Mesothelial cell of epicardium (in vitro differentiated cells): Measurements from ENCODE around the gene MEIS2. TPM values are rescaled to one million over a fixed set of nuclear protein-coding genes. Genes with fewer than 3 reads are reported as not detected.
A peak's percentile ranks its signal among the peaks of the same experiment; 100 is the strongest.

Experiments
- DNase-seq, 2 experiments: peaks; one replicate each; pipeline ENCODE4 v3.0.0; 2021; ENCODE audit warnings: low spot score in 2 of 2; ENCODE audit not compliant: unreplicated experiment in 2 of 2
- H3K27ac Mint-ChIP-seq: 2 replicates; pipeline ENCODE4 v1.8.0; 2021; ENCODE audit warnings: mixed read lengths
- H3K27me3 Mint-ChIP-seq: 2 replicates; pipeline ENCODE4 v1.8.0; 2021; ENCODE audit warnings: low read depth, mixed read lengths
- H3K36me3 Mint-ChIP-seq: 2 replicates; pipeline ENCODE4 v1.8.0; 2021; ENCODE audit warnings: mixed read lengths
- H3K4me1 Mint-ChIP-seq: 2 replicates; pipeline ENCODE4 v1.8.0; 2021; ENCODE audit warnings: mixed read lengths
- H3K4me3 Mint-ChIP-seq: 2 replicates; pipeline ENCODE4 v1.8.0; 2021; ENCODE audit warnings: mild to moderate bottlenecking, moderate library complexity, mixed read lengths
- H3K9me3 Mint-ChIP-seq: 2 replicates; pipeline ENCODE4 v1.8.0; 2021; ENCODE audit warnings: mixed read lengths
- total RNA-seq: library from RNA; stranded (reverse); gene quantifications from 3 replicates; pipeline ENCODE4 v1.2.1, GENCODE V29; 2021
- TF ChIP-seq, protein P1 (sequence below): fragments of 200-600 bp; sonication (generic); IDR thresholded peaks from one replicate; pipeline ENCODE4 v1.5.0; 2021; ENCODE audit warnings: antibody characterized with exemption; ENCODE audit not compliant: unreplicated experiment

The MEIS2 gene
- total RNA-seq, 1 donor from 2014 or later = 397 TPM

DNA sequence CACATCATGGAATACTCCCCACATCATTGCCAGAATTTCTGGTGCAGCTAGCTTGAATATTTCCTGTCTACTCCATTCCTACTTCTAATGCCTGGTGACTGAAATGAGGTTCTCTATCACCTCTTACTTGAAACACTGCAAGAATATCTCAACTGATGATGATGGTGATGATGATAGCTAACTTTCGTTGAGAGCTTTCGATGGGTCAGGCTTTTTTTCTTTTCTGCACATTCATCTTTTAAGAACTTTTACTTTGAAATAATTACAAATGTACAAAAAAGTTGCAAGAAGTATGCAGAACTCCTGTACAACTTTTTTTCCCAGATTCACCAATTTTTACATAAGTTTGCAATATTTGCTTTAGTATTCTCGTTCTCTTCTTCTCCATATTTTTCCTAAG is 233.5 kb downstream of the MEIS2 start:
- peaks cover 8% of the 10 kb centered on the region for H3K36me3 Mint-ChIP-seq
- H3K27me3 Mint-ChIP-seq = no peaks in the 10 kb centered on the region
- peak overlapping the region; percentile 45 for H3K27ac Mint-ChIP-seq
- TF ChIP-seq, protein P1, sequence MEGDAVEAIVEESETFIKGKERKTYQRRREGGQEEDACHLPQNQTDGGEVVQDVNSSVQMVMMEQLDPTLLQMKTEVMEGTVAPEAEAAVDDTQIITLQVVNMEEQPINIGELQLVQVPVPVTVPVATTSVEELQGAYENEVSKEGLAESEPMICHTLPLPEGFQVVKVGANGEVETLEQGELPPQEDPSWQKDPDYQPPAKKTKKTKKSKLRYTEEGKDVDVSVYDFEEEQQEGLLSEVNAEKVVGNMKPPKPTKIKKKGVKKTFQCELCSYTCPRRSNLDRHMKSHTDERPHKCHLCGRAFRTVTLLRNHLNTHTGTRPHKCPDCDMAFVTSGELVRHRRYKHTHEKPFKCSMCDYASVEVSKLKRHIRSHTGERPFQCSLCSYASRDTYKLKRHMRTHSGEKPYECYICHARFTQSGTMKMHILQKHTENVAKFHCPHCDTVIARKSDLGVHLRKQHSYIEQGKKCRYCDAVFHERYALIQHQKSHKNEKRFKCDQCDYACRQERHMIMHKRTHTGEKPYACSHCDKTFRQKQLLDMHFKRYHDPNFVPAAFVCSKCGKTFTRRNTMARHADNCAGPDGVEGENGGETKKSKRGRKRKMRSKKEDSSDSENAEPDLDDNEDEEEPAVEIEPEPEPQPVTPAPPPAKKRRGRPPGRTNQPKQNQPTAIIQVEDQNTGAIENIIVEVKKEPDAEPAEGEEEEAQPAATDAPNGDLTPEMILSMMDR = no peak
- no peak overlapping the region for H3K4me3 Mint-ChIP-seq
- H3K4me1 Mint-ChIP-seq = peaks cover 47% of the 10 kb centered on the region
- H3K9me3 Mint-ChIP-seq = peaks cover 3% of the 10 kb centered on the region
- no peak for DNase-seq

DNA sequence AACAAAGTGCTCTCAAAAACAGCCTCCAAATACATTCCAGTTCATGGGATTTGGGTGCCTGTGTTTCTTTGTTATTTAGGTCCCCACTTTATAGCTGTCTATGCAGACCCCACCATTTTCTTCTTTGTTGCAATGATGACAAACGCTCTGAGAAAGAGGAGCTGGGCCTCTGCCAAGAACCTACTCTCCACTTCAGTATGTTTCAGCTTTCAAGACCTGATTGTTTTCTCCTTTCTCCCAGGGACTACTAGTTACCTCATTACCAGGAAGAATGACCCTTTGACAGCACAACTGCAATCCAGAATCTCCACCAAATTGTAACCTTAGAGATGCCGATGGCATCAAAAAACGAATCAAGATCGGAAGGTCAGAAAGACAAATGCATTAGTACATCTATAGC is 236.8 kb downstream of the MEIS2 start:
- Mint-ChIP-seq H3K4me3 (peak overlapping the region; percentile 21), H3K27ac (peak overlapping the region; percentile 95), H3K27me3 (no peaks in the 10 kb centered on the region), H3K4me1 (peaks cover 49% of the 10 kb centered on the region), H3K9me3 (peaks cover 3% of the 10 kb centered on the region), H3K36me3 (peaks cover 21% of the 10 kb centered on the region)
- no peak for DNase-seq
- TF ChIP-seq, protein P1 = no peak

DNA sequence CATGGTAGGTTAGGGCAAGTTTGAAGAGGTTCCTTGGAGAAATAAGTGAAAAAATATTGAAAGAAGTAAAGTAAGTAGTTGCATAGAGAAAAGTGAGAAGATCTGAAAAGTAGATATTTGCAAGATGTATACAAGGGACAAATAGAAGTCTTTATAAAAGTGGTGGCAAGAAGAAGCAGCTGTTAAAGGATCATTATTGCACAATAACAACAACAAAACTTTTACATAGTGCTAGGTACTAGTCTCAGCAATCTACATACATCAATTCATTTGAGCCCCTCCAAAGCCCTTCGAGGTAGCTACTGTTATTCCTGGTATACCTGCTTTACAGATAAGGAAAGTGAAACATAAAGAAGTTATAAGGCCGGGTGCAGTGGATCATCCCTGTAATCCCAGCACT is 239.6 kb downstream of the MEIS2 start:
- H3K27ac Mint-ChIP-seq = no peak overlapping the region
- H3K4me3 Mint-ChIP-seq = no peak overlapping the region
- DNase-seq = no peak
- TF ChIP-seq, protein P1 = no peak
- H3K9me3 Mint-ChIP-seq = peaks cover 16% of the 10 kb centered on the region
- no peaks in the 10 kb centered on the region for H3K27me3 Mint-ChIP-seq
- H3K4me1 Mint-ChIP-seq = peaks cover 39% of the 10 kb centered on the region
- H3K36me3 Mint-ChIP-seq = peaks cover 26% of the 10 kb centered on the region

DNA sequence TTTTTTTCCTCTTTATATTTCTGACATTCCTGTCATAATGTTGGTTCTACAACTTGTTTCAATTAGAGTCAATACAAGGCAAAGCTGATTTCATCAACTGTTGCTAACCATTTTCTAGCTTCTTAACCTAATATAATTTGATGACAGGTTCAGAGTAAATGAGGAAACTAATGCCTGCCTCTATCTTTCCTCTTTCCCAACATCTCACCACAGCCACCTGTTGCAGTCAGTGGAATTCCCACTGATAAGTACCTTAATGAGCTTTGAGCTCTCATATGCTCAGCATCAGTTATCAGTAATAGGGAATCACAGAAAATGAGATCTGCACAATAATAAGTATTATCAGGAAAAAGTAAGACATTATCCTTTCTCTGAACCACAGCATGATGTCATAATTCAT is 241.9 kb downstream of the MEIS2 start:
- no peak for DNase-seq
- H3K27ac Mint-ChIP-seq = no peak overlapping the region
- TF ChIP-seq, protein P1 = no peak
- peaks cover 35% of the 10 kb centered on the region for H3K9me3 Mint-ChIP-seq
- no peaks in the 10 kb centered on the region for H3K27me3 Mint-ChIP-seq
- H3K4me1 Mint-ChIP-seq = peaks cover 15% of the 10 kb centered on the region
- H3K4me3 Mint-ChIP-seq = no peak overlapping the region
- H3K36me3 Mint-ChIP-seq = peaks cover 45% of the 10 kb centered on the region

DNA sequence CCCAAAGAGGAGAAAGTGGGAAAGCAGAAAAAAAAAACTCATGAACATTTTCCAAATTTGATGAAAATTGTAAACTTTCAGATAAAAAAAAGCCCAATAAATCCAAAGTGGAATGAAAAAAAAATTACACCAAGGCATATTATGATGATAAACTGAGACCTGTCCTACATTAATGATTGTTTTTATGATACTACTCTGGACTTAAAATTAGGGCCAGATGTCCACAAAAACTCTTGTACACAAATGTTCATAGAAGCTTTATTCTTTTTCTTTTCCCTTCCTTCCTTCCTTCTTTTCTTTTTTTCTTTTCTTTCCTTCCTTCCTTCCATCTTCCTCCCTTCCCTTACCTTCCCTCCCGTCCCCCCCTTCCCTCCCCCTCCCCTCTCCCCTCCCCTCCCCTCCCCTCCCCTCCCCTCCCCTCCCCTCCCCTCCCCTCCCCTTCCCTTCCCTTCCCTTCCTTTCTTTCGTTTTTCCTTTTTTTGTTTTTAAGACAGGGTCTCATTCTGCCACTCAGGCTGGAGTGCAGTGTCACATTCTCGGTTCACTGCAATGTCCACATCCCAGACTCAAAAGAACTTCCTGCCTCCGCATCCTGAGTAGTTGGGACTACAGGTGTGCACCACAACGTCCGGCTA is 243.9 kb downstream of the MEIS2 start:
- Mint-ChIP-seq H3K4me1 (peaks cover 7% of the 10 kb centered on the region), H3K4me3 (no peak overlapping the region), H3K9me3 (peaks cover 40% of the 10 kb centered on the region), H3K36me3 (peaks cover 57% of the 10 kb centered on the region), H3K27ac (no peak overlapping the region), H3K27me3 (no peaks in the 10 kb centered on the region)
- TF ChIP-seq, protein P1 = no peak
- no peak for DNase-seq

DNA sequence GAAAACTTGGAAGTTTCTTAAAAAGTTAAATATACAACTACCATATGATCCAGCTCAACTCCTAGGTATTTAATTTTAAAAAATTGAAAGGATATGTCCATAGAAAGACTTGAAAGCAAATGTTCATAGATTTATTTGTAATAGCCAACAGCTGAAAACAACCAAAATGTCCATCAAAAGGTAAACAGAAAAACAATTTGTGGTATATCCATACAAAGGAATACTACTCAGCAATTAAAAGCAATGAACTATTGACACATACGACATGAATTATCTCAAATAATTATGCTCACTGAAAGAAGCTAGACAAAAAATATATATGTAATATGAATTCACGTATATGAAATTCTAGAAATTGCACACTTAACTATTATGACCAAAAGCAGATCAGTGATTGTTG is 249.5 kb downstream of the MEIS2 start:
- peaks cover 47% of the 10 kb centered on the region for H3K36me3 Mint-ChIP-seq

More for the DNA sequence above, 249.5 kb downstream of the MEIS2 start:
- Mint-ChIP-seq H3K27me3 (no peaks in the 10 kb centered on the region), H3K4me3 (no peak overlapping the region), H3K4me1 (peaks cover 4% of the 10 kb centered on the region), H3K27ac (no peak overlapping the region), H3K9me3 (peaks cover 43% of the 10 kb centered on the region)
- no peak for DNase-seq
- TF ChIP-seq, protein P1 = no peak
